Measurements from ENCODE around the gene TRAM2. TPM values are rescaled to one million over a fixed set of nuclear protein-coding genes. Genes with fewer than 3 reads are reported as not detected.

Gene TRAM2
- total and polyA plus RNA-seq, 2 of the 8 experiments (the other 6 are each of a cell fraction or from before 2014, with no cell fraction given), result 9.0 to 21.4 TPM

DNA sequence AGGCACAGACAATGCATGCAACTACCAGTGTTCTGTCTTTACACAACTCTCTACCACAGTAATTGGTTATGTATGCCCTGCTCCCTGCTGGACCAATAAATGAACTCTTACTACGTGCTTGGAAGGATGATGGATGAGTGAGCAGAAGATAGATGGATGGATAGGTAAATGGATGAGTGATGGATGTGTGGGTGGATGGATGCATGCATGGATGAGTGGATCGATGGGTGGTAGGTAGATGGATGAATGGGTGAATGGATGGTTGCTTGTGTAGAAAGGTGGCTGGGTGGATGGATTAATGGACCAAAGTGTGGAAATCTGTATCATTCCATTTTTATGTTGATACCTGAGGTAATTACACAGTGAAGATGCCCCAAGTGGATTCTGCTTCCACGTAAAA is 10.1 kb upstream of the TRAM2 start:
- no peak overlapping the region for H4K8ac ChIP-seq (ENCODE audit: extremely low read depth, insufficient read depth, low read length)
- TF ChIP-seq SIRT6 (IDR thresholded peaks at IDR 0.05; ENCODE audit: low read length) (no peak), TAF1 (IDR thresholded peaks at IDR 0.05; ENCODE audit: low read depth, low read length) (no peak), RFX5 (IDR thresholded peaks at IDR 0.05; ENCODE audit: borderline replicate concordance, low read depth, low read length) (no peak), ATF2 (IDR thresholded peaks at IDR 0.05; ENCODE audit: low read length) (no peak), SRF (IDR thresholded peaks at IDR 0.05; ENCODE audit: low read depth, low read length) (no peak), TCF12 (IDR thresholded peaks at IDR 0.05; ENCODE audit: low read depth, low read length) (no peak), MAFK (IDR thresholded peaks at IDR 0.05; ENCODE audit: low read depth, low read length) (no peak), POLR2A (IDR thresholded peaks at IDR 0.05; ENCODE audit: control extremely low read depth in 1 of 2, low read depth in 2 of 2, low read length in 2 of 2) (no peak)
- TF ChIP-seq, protein P1, sequence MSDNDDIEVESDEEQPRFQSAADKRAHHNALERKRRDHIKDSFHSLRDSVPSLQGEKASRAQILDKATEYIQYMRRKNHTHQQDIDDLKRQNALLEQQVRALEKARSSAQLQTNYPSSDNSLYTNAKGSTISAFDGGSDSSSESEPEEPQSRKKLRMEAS (IDR thresholded peaks at IDR 0.05), result no peak
- H3K14ac ChIP-seq (ENCODE audit: insufficient read length), result no peak overlapping the region
- no peaks in the 10 kb centered on the region for H3K79me1 ChIP-seq (ENCODE audit: low read depth, low read length)
- 89% methylated on average over 3 of the region's 3 CpGs; no CpG with 5 or more reads in 1 of the 2 experiments for WGBS, 2 experiments (ENCODE audit: extremely low coverage in 1 of 2, insufficient coverage in 1 of 2, insufficient read length in 1 of 2, insufficient replicate concordance in 2 of 2, low coverage in 1 of 2, low lambda C conversion rate in 2 of 2, missing lambda C conversion rate in 1 of 2)
- peaks cover 0 to 5% (median 0%) of the 10 kb centered on the region in 4 experiments; a peak in 3 of 7 replicates for H3K4me1 ChIP-seq (replicated peaks in 1 of 4; ENCODE audit: control insufficient read depth in 3 of 4, insufficient read depth in 4 of 4, low read length in 3 of 4)
- no peak overlapping the region for H3K4me2 ChIP-seq (ENCODE audit: insufficient read depth in 1 of 2, low read depth in 2 of 2, low read length in 2 of 2)
- H3K56ac ChIP-seq (replicated peaks; ENCODE audit: insufficient read length, low read depth, low read length), result no peak overlapping the region
- H4K20me1 ChIP-seq (replicated peaks in 1 of 2; ENCODE audit: control insufficient read depth in 1 of 2, insufficient read depth in 2 of 2, low read length in 2 of 2), result no peaks in the 10 kb centered on the region
- no peak overlapping the region for H3K4me3 ChIP-seq (ENCODE audit: extremely low read depth in 1 of 4, insufficient read depth in 2 of 4, low read depth in 3 of 4, low read length in 4 of 4)
- no peak overlapping the region for H2AK5ac ChIP-seq (ENCODE audit: low read depth, low read length)
- ChIA-PET POLR2A (ENCODE audit: partially characterized antibody) (no interaction called here), CTCF (ENCODE audit: partially characterized antibody) (interaction anchor here (4.2 kb wide), 1 partner anchor 11 kb away, joined by 24 read pairs; the partner anchor contains the start of gene TRAM2)
- DNase-seq (ENCODE audit: low read depth in 1 of 2, low spot score in 2 of 2), result no peak
- no peaks in the 10 kb centered on the region for H3K23me2 ChIP-seq (ENCODE audit: low read depth, low read length)
- H3K79me2 ChIP-seq (ENCODE audit: control insufficient read depth in 1 of 2, insufficient read depth in 2 of 2, low read length in 2 of 2), result no peaks in the 10 kb centered on the region
- no peaks in the 10 kb centered on the region for H3K36me3 ChIP-seq (ENCODE audit: control insufficient read depth in 2 of 4, insufficient read depth in 4 of 4, low read length in 3 of 4)
- H2BK12ac ChIP-seq (ENCODE audit: low read depth, low read length), result no peak overlapping the region
- H3K27ac ChIP-seq (ENCODE audit: low read depth, low read length), result no peak overlapping the region
- H2BK120ac ChIP-seq (replicated peaks; ENCODE audit: low read depth, low read length), result no peak overlapping the region
- H4K91ac ChIP-seq (replicated peaks; ENCODE audit: insufficient read length, low read length), result no peak overlapping the region
- H4K5ac ChIP-seq (ENCODE audit: insufficient read length, low read depth, low read length), result no peak overlapping the region
- no peak overlapping the region for H2AFZ ChIP-seq (ENCODE audit: low read length)
- FAIRE-seq, result no peak
- no peaks in the 10 kb centered on the region for H3K27me3 ChIP-seq (replicated peaks in 1 of 4; ENCODE audit: control insufficient read depth in 3 of 4, extremely low read depth in 1 of 4, insufficient read depth in 3 of 4, low read length in 3 of 4)
- no peak overlapping the region for H2BK5ac ChIP-seq (ENCODE audit: low read depth, low read length)
- no peaks in the 10 kb centered on the region for H3K9me3 ChIP-seq (ENCODE audit: insufficient read depth in 2 of 2, low read depth in 1 of 2, low read length in 1 of 2)
- H3K18ac ChIP-seq (ENCODE audit: extremely low read depth, low read length), result no peak overlapping the region
- no peak overlapping the region for H2BK15ac ChIP-seq (ENCODE audit: low read length)
- H3K9ac ChIP-seq (replicated peaks in 1 of 4; ENCODE audit: extremely low read depth in 1 of 4, low read depth in 3 of 4, low read length in 3 of 4), result no peak overlapping the region
- H2BK20ac ChIP-seq (ENCODE audit: low read length), result no peak overlapping the region
- no peak overlapping the region for H3K23ac ChIP-seq (ENCODE audit: insufficient read length)
- H3K4ac ChIP-seq (replicated peaks; ENCODE audit: insufficient read length, low read depth, low read length), result no peak overlapping the region
